ENCODE measurements around the gene HOXD10.

HOXD10 gene

GRCh38 chr2:176112375-176113302, 3.9 kb upstream of the HOXD10 start:
- Histone ChIP-seq H3K27me3 (ENCODE audit: insufficient read depth, poor library complexity, severe bottlenecking) (peaks cover 79% of the 10 kb centered on the region), H3K4me3 (replicated peaks; ENCODE audit: insufficient read depth, low read length) (no peak overlapping the region), H3K27ac (replicated peaks) (no peak overlapping the region)
- DNase-seq (ENCODE audit: low read depth in 1 of 2, low spot score in 1 of 2), result no peak
- TF ChIP-seq SPI1 (IDR thresholded peaks at IDR 0.05; ENCODE audit: borderline replicate concordance, low read depth), result no peak
- TF ChIP-seq GABPA (IDR thresholded peaks at IDR 0.05; ENCODE audit: low read depth), result no peak
- no peak for TF ChIP-seq CTCF (IDR thresholded peaks at IDR 0.05; ENCODE audit: insufficient read depth, low read length)
- no peak for TF ChIP-seq REST (IDR thresholded peaks at IDR 0.05; ENCODE audit: insufficient replicate concordance, low read depth)
- no peak for TF ChIP-seq POLR2AphosphoS5 (IDR thresholded peaks at IDR 0.05; ENCODE audit: low read depth)

- no peak for DNase-seq (ENCODE audit: low read depth in 1 of 2, low spot score in 1 of 2)
- peaks cover 83% of the 10 kb centered on the region for H3K27me3 ChIP-seq (ENCODE audit: insufficient read depth, poor library complexity, severe bottlenecking)
- TF ChIP-seq SPI1 (IDR thresholded peaks at IDR 0.05; ENCODE audit: borderline replicate concordance, low read depth), result no peak
- TF ChIP-seq CTCF (IDR thresholded peaks at IDR 0.05; ENCODE audit: insufficient read depth, low read length), result no peak
- no peak for TF ChIP-seq POLR2AphosphoS5 (IDR thresholded peaks at IDR 0.05; ENCODE audit: low read depth)
- no peak for TF ChIP-seq REST (IDR thresholded peaks at IDR 0.05; ENCODE audit: insufficient replicate concordance, low read depth)
- TF ChIP-seq GABPA (IDR thresholded peaks at IDR 0.05; ENCODE audit: low read depth), result no peak
- H3K4me3 ChIP-seq (replicated peaks; ENCODE audit: insufficient read depth, low read length), result no peak overlapping the region
- no peak overlapping the region for H3K27ac ChIP-seq (replicated peaks)
Observed at GRCh38 chr2:176114120-176114929, 2.3 kb upstream of the HOXD10 start.

- TF ChIP-seq SPI1 (IDR thresholded peaks at IDR 0.05; ENCODE audit: borderline replicate concordance, low read depth) (peak; percentile 22; the same call in 1 of the 2 replicates), CTCF (IDR thresholded peaks at IDR 0.05; ENCODE audit: insufficient read depth, low read length) (no peak)
- H3K27ac ChIP-seq (replicated peaks), result no peak overlapping the region
- no peak for DNase-seq (ENCODE audit: low read depth in 1 of 2, low spot score in 1 of 2)
- H3K4me3 ChIP-seq (replicated peaks; ENCODE audit: insufficient read depth, low read length), result no peak overlapping the region
- H3K27me3 ChIP-seq (ENCODE audit: insufficient read depth, poor library complexity, severe bottlenecking), result peaks cover 83% of the 10 kb centered on the region
Observed at GRCh38 chr2:176114930-176115625, 1.5 kb upstream of the HOXD10 start.

All from HL-60 (cell line).